Neural progenitor cell (in vitro differentiated cells): Measurements from ENCODE around the gene GNG12. TPM values are rescaled to one million over a fixed set of nuclear protein-coding genes. Genes with fewer than 3 reads are reported as not detected.
"Not testable (repeated sequence)": the region's sequence is repeated elsewhere in the genome, so short reads cannot be mapped to it uniquely, and the experiment has no call there.

Experiments used
- DNase-seq: peaks from one replicate; pipeline ENCODE4 v3.0.0-alpha.2; 2016; ENCODE audit warnings: low spot score
- H2AFZ ChIP-seq: fragments of 200-600 bp; sonication (generic); replicated peaks from 2 replicates; pipeline ENCODE4 v1.6.1; 2016; ENCODE audit warnings: antibody characterized with exemption
- H3F3A ChIP-seq: fragments of 200-600 bp; sonication (generic); 2 replicates; pipeline ENCODE4 v1.6.1; 2016; ENCODE audit warnings: antibody characterized with exemption, low read depth
- H3K27ac ChIP-seq: fragments of 200-600 bp; sonication (generic); 2 replicates; pipeline ENCODE4 v1.5.1; 2016; ENCODE audit warnings: mild to moderate bottlenecking
- H3K27me3 ChIP-seq: fragments of 200-600 bp; sonication (generic); 2 replicates; pipeline ENCODE4 v1.6.1; 2016; ENCODE audit warnings: mild to moderate bottlenecking, moderate library complexity
- H3K36me3 ChIP-seq: fragments of 200-600 bp; sonication (generic); 2 replicates; pipeline ENCODE4 v1.5.1; 2016
- H3K4me1 ChIP-seq: fragments of 200-600 bp; sonication (generic); 2 replicates; pipeline ENCODE4 v1.6.1; 2016; ENCODE audit warnings: mixed run types
- H3K4me2 ChIP-seq: fragments of 200-600 bp; sonication (generic); 2 replicates; pipeline ENCODE4 v1.6.1; 2016
- H3K4me3 ChIP-seq: fragments of 200-600 bp; sonication (generic); 2 replicates; pipeline ENCODE4 v1.5.1; 2016
- H3K79me2 ChIP-seq: fragments of 200-600 bp; sonication (generic); 2 replicates; pipeline ENCODE4 v1.6.1; 2016; ENCODE audit warnings: low read depth
- H3K9ac ChIP-seq: fragments of 200-600 bp; sonication (generic); 2 replicates; pipeline ENCODE4 v1.6.1; 2016
- H3K9me3 ChIP-seq: fragments of 200-600 bp; sonication (generic); 2 replicates; pipeline ENCODE4 v1.5.1; 2016; ENCODE audit warnings: low read depth
- H4K20me1 ChIP-seq: fragments of 200-600 bp; sonication (generic); 2 replicates; pipeline ENCODE4 v1.6.1; 2016; ENCODE audit warnings: low read depth
- H3K27ac Mint-ChIP-seq: 3 replicates; pipeline ENCODE4 v1.8.0; 2021; ENCODE audit warnings: mixed read lengths
- H3K27me3 Mint-ChIP-seq: 2 replicates; pipeline ENCODE4 v1.8.0; 2022; ENCODE audit warnings: low read depth, mild to moderate bottlenecking, inconsistent platforms, moderate library complexity, mixed read lengths; ENCODE audit not compliant: insufficient read depth
- H3K36me3 Mint-ChIP-seq: 3 replicates; pipeline ENCODE4 v1.8.0; 2021; ENCODE audit warnings: mixed read lengths
- H3K4me1 Mint-ChIP-seq: 3 replicates; pipeline ENCODE4 v1.8.0; 2021; ENCODE audit warnings: mixed read lengths
- H3K4me3 Mint-ChIP-seq: 3 replicates; pipeline ENCODE4 v1.8.0; 2021; ENCODE audit warnings: mild to moderate bottlenecking, moderate library complexity, mixed read lengths
- H3K9me3 Mint-ChIP-seq: 3 replicates; pipeline ENCODE4 v1.8.0; 2020; ENCODE audit warnings: mixed read lengths
- EZH2 ChIP-seq: fragments of 200-600 bp; sonication (generic); IDR thresholded peaks from 2 replicates; pipeline ENCODE4 v1.6.1; 2017; ENCODE audit warnings: antibody characterized with exemption, mild to moderate bottlenecking, moderate library complexity
- EZH2phosphoT487 ChIP-seq: fragments of 200-600 bp; sonication (generic); IDR thresholded peaks from 2 replicates; pipeline ENCODE4 v1.6.1; 2017; ENCODE audit warnings: antibody characterized with exemption
- total RNA-seq: library from RNA; depleted of rRNA; stranded (reverse); fragments of >200 nt; gene quantifications from 2 replicates; pipeline ENCODE4 v1.2.3, GENCODE V29; 2015; ENCODE audit warnings: low replicate concordance
- TF ChIP-seq, protein P1 (sequence below): fragments of 200-600 bp; sonication (generic); IDR thresholded peaks from 2 replicates; pipeline ENCODE4 v1.5.1; 2017; ENCODE audit warnings: antibody characterized with exemption, mild to moderate bottlenecking

GNG12 gene
- total RNA-seq, 1 donor from 2014 or later, result 44.5 TPM

DNA sequence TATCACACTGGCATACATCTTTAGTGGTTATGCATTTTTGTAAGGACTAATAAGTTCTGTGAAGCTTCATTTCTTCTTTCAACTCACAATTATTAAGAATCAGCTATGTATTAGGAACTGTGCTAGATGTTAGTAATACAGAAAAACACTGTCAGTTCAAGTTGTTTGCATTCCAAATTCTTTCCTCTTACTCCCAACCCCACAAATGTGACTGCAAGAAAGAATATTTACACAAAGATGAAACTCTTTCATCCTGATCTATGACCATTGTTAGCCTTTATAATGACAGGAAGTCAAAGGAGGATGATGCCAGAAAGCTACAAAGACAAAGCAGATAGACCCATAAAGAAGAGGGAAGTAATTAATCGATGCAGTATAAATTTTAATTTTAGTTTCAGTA is 169.2 kb downstream of the GNG12 start:
- H2AFZ ChIP-seq, result no peak overlapping the region
- H3K9ac ChIP-seq, result no peak overlapping the region
- no peak overlapping the region for H3K4me2 ChIP-seq
- no peak for DNase-seq
- no peak overlapping the region for H3K4me3 ChIP-seq
- H3K79me2 ChIP-seq, result no peaks in the 10 kb centered on the region
- Mint-ChIP-seq H3K36me3 (no peaks in the 10 kb centered on the region), H3K4me1 (no peaks in the 10 kb centered on the region), H3K9me3 (no peaks in the 10 kb centered on the region), H3K27ac (no peak overlapping the region), H3K4me3 (no peak overlapping the region), H3K27me3 (peaks cover 7% of the 10 kb centered on the region)
- H3K36me3 ChIP-seq, result no peaks in the 10 kb centered on the region
- H3K27ac ChIP-seq, result no peak overlapping the region
- H3K27me3 ChIP-seq, result no peaks in the 10 kb centered on the region
- no peaks in the 10 kb centered on the region for H3F3A ChIP-seq
- no peaks in the 10 kb centered on the region for H4K20me1 ChIP-seq
- no peak for TF ChIP-seq EZH2phosphoT487
- TF ChIP-seq, protein P1, sequence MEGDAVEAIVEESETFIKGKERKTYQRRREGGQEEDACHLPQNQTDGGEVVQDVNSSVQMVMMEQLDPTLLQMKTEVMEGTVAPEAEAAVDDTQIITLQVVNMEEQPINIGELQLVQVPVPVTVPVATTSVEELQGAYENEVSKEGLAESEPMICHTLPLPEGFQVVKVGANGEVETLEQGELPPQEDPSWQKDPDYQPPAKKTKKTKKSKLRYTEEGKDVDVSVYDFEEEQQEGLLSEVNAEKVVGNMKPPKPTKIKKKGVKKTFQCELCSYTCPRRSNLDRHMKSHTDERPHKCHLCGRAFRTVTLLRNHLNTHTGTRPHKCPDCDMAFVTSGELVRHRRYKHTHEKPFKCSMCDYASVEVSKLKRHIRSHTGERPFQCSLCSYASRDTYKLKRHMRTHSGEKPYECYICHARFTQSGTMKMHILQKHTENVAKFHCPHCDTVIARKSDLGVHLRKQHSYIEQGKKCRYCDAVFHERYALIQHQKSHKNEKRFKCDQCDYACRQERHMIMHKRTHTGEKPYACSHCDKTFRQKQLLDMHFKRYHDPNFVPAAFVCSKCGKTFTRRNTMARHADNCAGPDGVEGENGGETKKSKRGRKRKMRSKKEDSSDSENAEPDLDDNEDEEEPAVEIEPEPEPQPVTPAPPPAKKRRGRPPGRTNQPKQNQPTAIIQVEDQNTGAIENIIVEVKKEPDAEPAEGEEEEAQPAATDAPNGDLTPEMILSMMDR, result no peak
- no peak for TF ChIP-seq EZH2
- H3K4me1 ChIP-seq, result no peaks in the 10 kb centered on the region
- H3K9me3 ChIP-seq, result no peaks in the 10 kb centered on the region

DNA sequence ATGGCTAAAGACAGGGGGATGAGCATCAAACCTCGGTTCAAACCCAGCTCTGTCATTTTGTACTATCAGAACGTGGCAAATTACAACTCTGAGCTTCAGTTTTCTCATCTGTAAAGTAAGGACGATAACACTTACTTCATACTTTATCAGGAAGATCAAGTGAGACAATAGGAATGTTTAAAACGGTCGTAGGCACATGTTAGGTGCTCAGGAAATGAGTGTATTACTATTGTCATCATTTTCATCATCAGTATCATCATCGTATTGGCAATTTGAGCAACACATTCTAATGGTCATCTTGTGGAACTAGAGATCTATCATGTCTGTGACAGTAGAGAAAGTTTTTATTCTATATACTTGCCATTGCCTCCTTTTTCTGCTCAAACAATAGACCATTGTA is 170.4 kb downstream of the GNG12 start:
- Mint-ChIP-seq H3K27me3 (peaks cover 4% of the 10 kb centered on the region), H3K36me3 (no peaks in the 10 kb centered on the region), H3K27ac (no peak overlapping the region), H3K4me1 (no peaks in the 10 kb centered on the region), H3K4me3 (no peak overlapping the region), H3K9me3 (no peaks in the 10 kb centered on the region)
- Histone ChIP-seq H3F3A (no peaks in the 10 kb centered on the region), H2AFZ (no peak overlapping the region), H4K20me1 (no peaks in the 10 kb centered on the region), H3K4me1 (no peaks in the 10 kb centered on the region), H3K9me3 (no peaks in the 10 kb centered on the region), H3K4me2 (no peak overlapping the region), H3K27ac (no peak overlapping the region), H3K79me2 (no peaks in the 10 kb centered on the region), H3K9ac (no peak overlapping the region), H3K27me3 (no peaks in the 10 kb centered on the region), H3K36me3 (no peaks in the 10 kb centered on the region), H3K4me3 (no peak overlapping the region)
- TF ChIP-seq EZH2phosphoT487 (no peak), EZH2 (no peak)
- TF ChIP-seq, protein P1, result no peak
- DNase-seq, result no peak

DNA sequence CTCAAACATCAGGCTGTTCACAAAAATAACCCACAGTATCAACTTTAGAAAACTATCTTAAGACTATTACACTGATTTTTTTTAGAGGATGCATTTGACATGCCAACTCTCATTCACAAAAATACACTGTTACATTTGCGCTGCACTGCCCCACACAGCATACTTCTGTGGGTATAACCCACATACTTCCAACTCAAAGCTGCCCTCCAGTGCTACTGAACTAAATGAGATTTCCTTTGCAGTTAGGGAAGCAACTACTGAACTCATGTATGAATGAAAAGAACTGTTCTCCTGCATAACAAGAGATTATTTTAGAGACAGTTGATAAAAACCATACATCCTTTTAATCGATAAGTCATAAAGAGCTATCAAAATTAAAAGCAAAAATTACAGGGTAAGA is 174.0 kb downstream of the GNG12 start:
- Mint-ChIP-seq H3K4me3 (no peak overlapping the region), H3K27me3 (peaks cover 2% of the 10 kb centered on the region)
- H3K79me2 ChIP-seq, result no peaks in the 10 kb centered on the region

DNA sequence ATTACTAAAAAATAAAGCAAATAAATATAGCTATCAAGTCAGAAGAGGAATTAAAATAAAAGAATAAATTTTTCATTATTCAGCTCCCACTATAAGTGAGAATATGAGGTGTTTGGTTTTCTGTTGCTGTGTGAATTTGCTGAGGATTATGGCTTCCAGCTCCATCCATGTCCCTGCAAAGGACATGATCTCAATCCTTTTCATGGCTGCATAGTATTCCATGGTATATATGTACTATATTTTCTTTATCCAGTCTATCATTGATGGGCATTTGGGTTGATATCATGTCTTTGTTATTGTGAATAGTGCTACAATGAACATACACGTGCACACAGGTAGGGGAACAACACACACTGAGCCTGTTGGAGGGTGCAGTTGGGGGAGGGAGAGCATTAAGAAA is 176.1 kb downstream of the GNG12 start:
- not testable (repeated sequence) for H3K27ac Mint-ChIP-seq, H3K9ac ChIP-seq, H3K4me3 Mint-ChIP-seq, H3K9me3 ChIP-seq, H3K4me1 ChIP-seq, DNase-seq, H2AFZ ChIP-seq, H3K4me1 Mint-ChIP-seq, H3K27me3 Mint-ChIP-seq, H3K36me3 ChIP-seq, H3K27me3 ChIP-seq, H3K27ac ChIP-seq, H3K79me2 ChIP-seq, H3K4me3 ChIP-seq, H3K9me3 Mint-ChIP-seq, H3K4me2 ChIP-seq, H4K20me1 ChIP-seq, H3F3A ChIP-seq, H3K36me3 Mint-ChIP-seq

More for the DNA sequence above, 174.0 kb downstream of the GNG12 start:
- no peak for TF ChIP-seq EZH2phosphoT487
- no peak overlapping the region for H2AFZ ChIP-seq
- peaks cover 5% of the 10 kb centered on the region for H3K36me3 ChIP-seq
- Mint-ChIP-seq H3K4me1 (no peaks in the 10 kb centered on the region), H3K27ac (peak overlapping the region; percentile 13), H3K36me3 (no peaks in the 10 kb centered on the region), H3K9me3 (no peaks in the 10 kb centered on the region)
- H3K27me3 ChIP-seq, result no peaks in the 10 kb centered on the region
- H3F3A ChIP-seq, result no peaks in the 10 kb centered on the region
- no peak overlapping the region for H3K27ac ChIP-seq
- peaks cover 3% of the 10 kb centered on the region for H3K4me1 ChIP-seq
- no peak overlapping the region for H3K9ac ChIP-seq
- no peak overlapping the region for H3K4me3 ChIP-seq
- H3K9me3 ChIP-seq, result no peaks in the 10 kb centered on the region
- no peak overlapping the region for H3K4me2 ChIP-seq
- no peak for DNase-seq
- H4K20me1 ChIP-seq, result no peaks in the 10 kb centered on the region
